Smooth muscle cell (in vitro differentiated cells): ENCODE results near the gene TRABD2B. TPM values are rescaled to one million over a fixed set of nuclear protein-coding genes. Genes with fewer than 3 reads are reported as not detected.

Experiments
- DNase-seq: peaks from one replicate; lab custom pipeline; 2025; ENCODE audit not compliant: unreplicated experiment; lab: John Stamatoyannopoulos, UW
- H2AFZ ChIP-seq: fragments of 200-600 bp; sonication (generic); 2 replicates; pipeline ENCODE4 v1.6.0; 2016; ENCODE audit warnings: antibody characterized with exemption, low read depth, mild to moderate bottlenecking
- H3F3A ChIP-seq: fragments of 200-600 bp; sonication (generic); 2 replicates; pipeline ENCODE4 v1.6.0; 2017; ENCODE audit warnings: antibody characterized with exemption, low read depth
- H3K27ac ChIP-seq: fragments of 200-600 bp; sonication (generic); 2 replicates; pipeline ENCODE4 v1.5.1; 2016; ENCODE audit warnings: low read depth, mild to moderate bottlenecking
- H3K27me3 ChIP-seq: fragments of 200-600 bp; sonication (generic); 2 replicates; pipeline ENCODE4 v1.6.1; 2016; ENCODE audit warnings: low read depth, mild to moderate bottlenecking
- H3K36me3 ChIP-seq: fragments of 200-600 bp; sonication (generic); 2 replicates; pipeline ENCODE4 v1.5.1; 2016; ENCODE audit warnings: low read depth
- H3K4me1 ChIP-seq: fragments of 200-600 bp; sonication (generic); 2 replicates; pipeline ENCODE4 v1.5.1; 2016; ENCODE audit warnings: low read depth
- H3K4me2 ChIP-seq: fragments of 200-600 bp; sonication (generic); 2 replicates; pipeline ENCODE4 v1.6.0; 2016; ENCODE audit warnings: mild to moderate bottlenecking
- H3K4me3 ChIP-seq: fragments of 200-600 bp; sonication (generic); 2 replicates; pipeline ENCODE4 v1.5.1; 2016; ENCODE audit warnings: mild to moderate bottlenecking
- H3K79me2 ChIP-seq: fragments of 200-600 bp; sonication (generic); 2 replicates; pipeline ENCODE4 v1.6.0; 2016; ENCODE audit warnings: low read depth, mild to moderate bottlenecking
- H3K9ac ChIP-seq: fragments of 200-600 bp; sonication (generic); 2 replicates; pipeline ENCODE4 v1.6.0; 2016; ENCODE audit warnings: low read depth
- H3K9me3 ChIP-seq: fragments of 200-600 bp; sonication (generic); replicated peaks from 2 replicates; pipeline ENCODE4 v1.5.1; 2016; ENCODE audit warnings: low read depth
- H4K20me1 ChIP-seq: fragments of 200-600 bp; sonication (generic); 2 replicates; pipeline ENCODE4 v1.6.0; 2016; ENCODE audit warnings: low read depth
- WGBS: methylation state at CpG from one replicate; pipeline ENCODE4 v1.1.7; 2016; ENCODE audit warnings: low lambda C conversion rate; 5-methylcytosine and 5-hydroxymethylcytosine counted together
- polyA plus RNA-seq: library from polyadenylated mRNA; unstranded; fragments of >200 nt; fragmentation: Nextera tagmentation; extraction: Ambion mirVana; gene quantifications from 2 replicates; pipeline ENCODE4 v1.2.1, GENCODE V29; 2016
- total RNA-seq: library from RNA; depleted of rRNA; stranded (reverse); fragments of >200 nt; gene quantifications from 2 replicates; pipeline ENCODE4 v1.2.3, GENCODE V29; 2014
- TF ChIP-seq, protein P1 (sequence below): fragments of 200-600 bp; sonication (generic); IDR thresholded peaks from 2 replicates; pipeline ENCODE4 v1.5.1; 2017; ENCODE audit warnings: borderline replicate concordance, mild to moderate bottlenecking, antibody characterized with exemption; ENCODE audit not compliant: insufficient read depth, poor library complexity, severe bottlenecking

Gene TRABD2B
- total and polyA plus RNA-seq, 2 experiments from 2014 or later: 0.94 to 4.9 TPM

DNA sequence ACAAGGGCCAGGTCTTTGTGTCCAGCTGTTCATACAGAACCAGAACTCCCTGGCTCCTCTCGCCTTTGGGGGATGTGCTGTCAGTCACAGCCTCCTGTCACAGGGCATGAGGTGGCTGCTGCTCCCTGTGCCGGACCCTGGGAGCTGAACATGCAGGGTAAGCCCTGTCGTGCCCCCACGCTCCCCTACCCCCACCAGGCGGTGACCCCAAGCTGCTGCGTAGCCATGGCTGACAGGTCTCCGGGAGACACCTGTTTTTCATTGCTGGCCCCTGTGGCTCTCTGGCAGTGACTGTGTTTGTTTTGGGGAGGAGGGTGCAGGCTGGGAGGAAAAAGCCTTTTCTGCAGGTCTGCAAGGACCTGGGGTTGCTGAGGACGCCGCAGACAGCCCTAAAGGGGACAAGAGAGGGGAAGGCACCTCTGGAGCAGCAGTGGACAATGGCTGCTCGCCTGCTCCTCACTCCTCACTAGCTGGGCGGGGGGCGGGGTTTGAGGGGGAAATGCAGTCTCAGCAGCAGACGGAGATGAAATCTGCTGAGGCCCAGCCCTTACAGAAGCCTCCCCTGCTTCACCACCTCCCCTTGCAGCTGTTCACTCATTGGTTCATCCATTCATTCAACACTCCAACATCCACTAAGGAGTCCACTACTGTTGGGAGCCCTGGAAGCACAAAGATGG is 81.4 kb downstream of the TRABD2B start:
- Histone ChIP-seq H3K36me3 (no peaks in the 10 kb centered on the region), H2AFZ (no peak overlapping the region), H3K79me2 (no peaks in the 10 kb centered on the region), H3K4me2 (no peak overlapping the region), H3K4me1 (peaks cover 13% of the 10 kb centered on the region), H3K9me3 (no peaks in the 10 kb centered on the region), H3K27ac (no peak overlapping the region), H4K20me1 (peaks cover 93% of the 10 kb centered on the region), H3K27me3 (no peaks in the 10 kb centered on the region), H3F3A (no peaks in the 10 kb centered on the region), H3K4me3 (no peak overlapping the region), H3K9ac (no peak overlapping the region)
- TF ChIP-seq, protein P1, sequence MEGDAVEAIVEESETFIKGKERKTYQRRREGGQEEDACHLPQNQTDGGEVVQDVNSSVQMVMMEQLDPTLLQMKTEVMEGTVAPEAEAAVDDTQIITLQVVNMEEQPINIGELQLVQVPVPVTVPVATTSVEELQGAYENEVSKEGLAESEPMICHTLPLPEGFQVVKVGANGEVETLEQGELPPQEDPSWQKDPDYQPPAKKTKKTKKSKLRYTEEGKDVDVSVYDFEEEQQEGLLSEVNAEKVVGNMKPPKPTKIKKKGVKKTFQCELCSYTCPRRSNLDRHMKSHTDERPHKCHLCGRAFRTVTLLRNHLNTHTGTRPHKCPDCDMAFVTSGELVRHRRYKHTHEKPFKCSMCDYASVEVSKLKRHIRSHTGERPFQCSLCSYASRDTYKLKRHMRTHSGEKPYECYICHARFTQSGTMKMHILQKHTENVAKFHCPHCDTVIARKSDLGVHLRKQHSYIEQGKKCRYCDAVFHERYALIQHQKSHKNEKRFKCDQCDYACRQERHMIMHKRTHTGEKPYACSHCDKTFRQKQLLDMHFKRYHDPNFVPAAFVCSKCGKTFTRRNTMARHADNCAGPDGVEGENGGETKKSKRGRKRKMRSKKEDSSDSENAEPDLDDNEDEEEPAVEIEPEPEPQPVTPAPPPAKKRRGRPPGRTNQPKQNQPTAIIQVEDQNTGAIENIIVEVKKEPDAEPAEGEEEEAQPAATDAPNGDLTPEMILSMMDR: no peak
- WGBS: 71% methylated on average over 7 of the region's 13 CpGs
- DNase-seq: no peak

DNA sequence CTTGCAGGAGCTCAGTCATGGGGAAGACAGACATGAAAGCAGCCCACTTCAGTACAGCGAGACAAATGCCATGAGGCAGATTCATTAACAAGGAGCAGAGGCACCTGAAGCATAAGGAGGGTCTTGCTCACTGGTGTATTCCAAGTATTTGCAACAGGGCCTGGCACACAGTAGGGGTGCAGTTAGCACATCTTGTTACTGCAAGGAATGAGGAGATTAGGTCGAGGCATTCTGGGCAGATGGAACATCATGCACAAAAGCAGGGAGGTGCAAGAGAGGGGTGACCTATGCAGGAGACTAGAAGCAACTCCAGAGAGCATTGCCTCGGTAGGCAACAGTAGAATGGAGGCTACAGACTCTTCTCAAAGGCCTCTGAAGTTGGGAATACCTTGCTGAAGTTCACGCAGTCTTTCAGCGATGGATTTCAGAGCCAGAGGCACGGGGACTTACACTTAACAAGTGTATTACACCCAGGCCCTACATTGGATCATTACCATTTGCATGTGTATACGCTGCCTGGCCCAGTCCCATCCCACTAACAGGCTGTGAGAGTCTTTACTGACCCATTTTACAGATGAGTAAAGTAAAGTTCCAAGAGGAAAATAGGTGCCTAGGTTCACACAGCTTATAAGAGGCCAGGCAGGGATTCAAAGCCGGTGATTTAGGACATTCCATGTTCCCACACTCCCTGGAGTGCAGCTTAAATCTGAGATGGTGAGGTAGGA is 82.1 kb downstream of the TRABD2B start:
- H3K9ac ChIP-seq: no peak overlapping the region
- H3K36me3 ChIP-seq: no peaks in the 10 kb centered on the region
- no peak overlapping the region for H3K4me3 ChIP-seq
- H3K9me3 ChIP-seq: no peaks in the 10 kb centered on the region
- peaks cover 97% of the 10 kb centered on the region for H4K20me1 ChIP-seq
- H3K4me2 ChIP-seq: no peak overlapping the region
- no peaks in the 10 kb centered on the region for H3K79me2 ChIP-seq
- 91% methylated on average over 8 of the region's 8 CpGs for WGBS
- no peaks in the 10 kb centered on the region for H3F3A ChIP-seq
- no peaks in the 10 kb centered on the region for H3K27me3 ChIP-seq
- H3K4me1 ChIP-seq: peaks cover 13% of the 10 kb centered on the region
- no peak overlapping the region for H3K27ac ChIP-seq
- TF ChIP-seq, protein P1: no peak
- no peak for DNase-seq
- no peak overlapping the region for H2AFZ ChIP-seq

DNA sequence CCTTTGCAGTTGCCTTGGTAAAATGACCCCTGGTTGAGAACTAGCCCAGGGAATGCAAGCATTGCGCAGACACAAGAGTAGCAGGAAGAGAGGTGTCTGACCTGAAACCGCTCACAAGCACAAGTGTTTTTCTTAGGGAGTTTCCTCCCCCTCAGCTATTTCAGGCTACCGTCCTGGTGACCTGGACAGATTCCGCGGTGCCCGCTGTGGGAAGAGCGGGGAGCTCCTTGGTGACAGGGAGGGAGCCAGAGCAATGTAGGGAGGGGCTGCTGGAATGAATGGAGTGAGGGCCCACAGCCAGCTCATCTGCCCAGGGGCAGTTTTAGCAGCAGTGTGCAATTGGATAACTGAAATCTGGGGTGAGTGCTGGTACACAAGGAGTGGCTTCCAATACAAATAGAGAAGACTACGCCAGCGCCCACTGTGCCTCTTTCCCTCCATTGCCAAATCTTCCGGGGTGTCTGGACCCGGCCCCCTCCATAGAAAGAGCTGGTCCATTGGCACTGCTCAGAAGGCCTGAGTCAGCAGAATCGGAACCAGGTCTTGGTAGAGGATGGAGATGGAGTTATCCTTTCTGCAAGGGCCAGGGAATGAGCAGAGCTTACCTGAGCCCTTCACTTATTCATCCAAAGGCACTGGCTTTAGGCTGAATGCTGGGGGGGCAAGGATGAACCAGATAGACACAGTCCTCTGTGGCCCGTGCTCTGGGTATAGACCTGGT is 82.8 kb downstream of the TRABD2B start:
- H3K9ac ChIP-seq: no peak overlapping the region
- no peak overlapping the region for H3K4me3 ChIP-seq
- TF ChIP-seq, protein P1: no peak
- 95% methylated on average over 13 of the region's 13 CpGs for WGBS
- no peaks in the 10 kb centered on the region for H3K27me3 ChIP-seq
- H4K20me1 ChIP-seq: peaks cover 94% of the 10 kb centered on the region
- DNase-seq: no peak
- H3K9me3 ChIP-seq: no peaks in the 10 kb centered on the region
- no peaks in the 10 kb centered on the region for H3F3A ChIP-seq
- H3K4me2 ChIP-seq: no peak overlapping the region
- no peaks in the 10 kb centered on the region for H3K79me2 ChIP-seq
- peaks cover 13% of the 10 kb centered on the region for H3K4me1 ChIP-seq
- H3K36me3 ChIP-seq: no peaks in the 10 kb centered on the region
- H3K27ac ChIP-seq: no peak overlapping the region
- no peak overlapping the region for H2AFZ ChIP-seq
